ENCODE measurements around the gene EFCAB6. TPM values are rescaled to one million over a fixed set of nuclear protein-coding genes. Genes with fewer than 3 reads are reported as not detected.

The EFCAB6 gene
- total RNA-seq, 4 donors from 2014 or later, result 0.68 to 3.7 (median 0.80) TPM; not detected in 1

DNA sequence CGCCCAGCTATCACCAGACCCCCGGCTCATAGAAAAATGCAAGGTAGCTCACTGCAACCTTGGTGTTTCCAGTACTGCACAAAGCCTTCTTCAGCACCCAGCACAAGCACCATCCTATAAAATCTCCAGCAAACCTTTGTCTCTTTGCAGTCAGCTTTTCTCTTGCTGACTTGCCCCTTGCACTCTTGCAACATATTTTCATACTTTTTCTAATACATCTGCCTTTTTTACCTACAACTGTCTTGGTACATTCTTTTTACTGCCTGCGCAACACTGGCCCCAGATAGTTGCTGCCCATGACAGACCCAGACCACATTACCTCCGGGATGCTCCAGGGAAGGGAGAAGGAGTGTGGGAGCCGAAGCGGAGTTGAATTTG, 257.9 kb downstream of the EFCAB6 start:
- H3K27me3 ChIP-seq, result no peaks in the 10 kb centered on the region
- H3K36me3 ChIP-seq, result no peaks in the 10 kb centered on the region
- intact Hi-C loops (cut with DNase I; ENCODE audit: low total_unique reads) (no loop called here), in situ Hi-C loops (cut with MboI; ENCODE audit: low pct_ligation_motif_present in 1 of 4, low pct_unique_long_range_greater_than_20kb in 1 of 4, low sequenced_read_pairs in 3 of 4) (no loop called here)
- H3K9me3 ChIP-seq, result no peaks in the 10 kb centered on the region
- H3K4me1 ChIP-seq, result no peaks in the 10 kb centered on the region
- no peak overlapping the region for H3K27ac ChIP-seq
- WGBS, 2 donors (ENCODE audit: low coverage in 1 of 2), result 74 to 95% methylated on average over 2 to 6 of the region's 6 CpGs
- no peak for DNase-seq
- no peak for TF ChIP-seq EP300 (IDR thresholded peaks at IDR 0.05; ENCODE audit: low read depth)
- TF ChIP-seq, protein P1, sequence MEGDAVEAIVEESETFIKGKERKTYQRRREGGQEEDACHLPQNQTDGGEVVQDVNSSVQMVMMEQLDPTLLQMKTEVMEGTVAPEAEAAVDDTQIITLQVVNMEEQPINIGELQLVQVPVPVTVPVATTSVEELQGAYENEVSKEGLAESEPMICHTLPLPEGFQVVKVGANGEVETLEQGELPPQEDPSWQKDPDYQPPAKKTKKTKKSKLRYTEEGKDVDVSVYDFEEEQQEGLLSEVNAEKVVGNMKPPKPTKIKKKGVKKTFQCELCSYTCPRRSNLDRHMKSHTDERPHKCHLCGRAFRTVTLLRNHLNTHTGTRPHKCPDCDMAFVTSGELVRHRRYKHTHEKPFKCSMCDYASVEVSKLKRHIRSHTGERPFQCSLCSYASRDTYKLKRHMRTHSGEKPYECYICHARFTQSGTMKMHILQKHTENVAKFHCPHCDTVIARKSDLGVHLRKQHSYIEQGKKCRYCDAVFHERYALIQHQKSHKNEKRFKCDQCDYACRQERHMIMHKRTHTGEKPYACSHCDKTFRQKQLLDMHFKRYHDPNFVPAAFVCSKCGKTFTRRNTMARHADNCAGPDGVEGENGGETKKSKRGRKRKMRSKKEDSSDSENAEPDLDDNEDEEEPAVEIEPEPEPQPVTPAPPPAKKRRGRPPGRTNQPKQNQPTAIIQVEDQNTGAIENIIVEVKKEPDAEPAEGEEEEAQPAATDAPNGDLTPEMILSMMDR (IDR thresholded peaks at IDR 0.05), result no peak
- TF ChIP-seq POLR2AphosphoS5 (IDR thresholded peaks at IDR 0.05), result no peak
- TF ChIP-seq POLR2A (IDR thresholded peaks at IDR 0.05), result no peak
- H3K4me3 ChIP-seq, result no peak overlapping the region

- DNase-seq, result no peak
- no peaks in the 10 kb centered on the region for H3K4me1 ChIP-seq
- 88% methylated on average over 15 of the region's 16 CpGs; no CpG with 5 or more reads in 1 of the 2 donors for WGBS, 2 donors (ENCODE audit: low coverage in 1 of 2)
- H3K27me3 ChIP-seq, result no peaks in the 10 kb centered on the region
- H3K9me3 ChIP-seq, result no peaks in the 10 kb centered on the region
- H3K27ac ChIP-seq, result no peak overlapping the region
- in situ Hi-C loops (cut with MboI; ENCODE audit: low pct_ligation_motif_present in 1 of 4, low pct_unique_long_range_greater_than_20kb in 1 of 4, low sequenced_read_pairs in 3 of 4) (no loop called here), intact Hi-C loops (cut with DNase I; ENCODE audit: low total_unique reads) (no loop called here)
- H3K36me3 ChIP-seq, result no peaks in the 10 kb centered on the region
- TF ChIP-seq POLR2AphosphoS5 (IDR thresholded peaks at IDR 0.05) (no peak), POLR2A (IDR thresholded peaks at IDR 0.05) (no peak), EP300 (IDR thresholded peaks at IDR 0.05; ENCODE audit: low read depth) (no peak)
- TF ChIP-seq, protein P1 (IDR thresholded peaks at IDR 0.05), result no peak
- H3K4me3 ChIP-seq, result no peak overlapping the region
These were observed 258.4 kb downstream of the EFCAB6 start for GRCh38 chr22:43553451-43554258.

DNA sequence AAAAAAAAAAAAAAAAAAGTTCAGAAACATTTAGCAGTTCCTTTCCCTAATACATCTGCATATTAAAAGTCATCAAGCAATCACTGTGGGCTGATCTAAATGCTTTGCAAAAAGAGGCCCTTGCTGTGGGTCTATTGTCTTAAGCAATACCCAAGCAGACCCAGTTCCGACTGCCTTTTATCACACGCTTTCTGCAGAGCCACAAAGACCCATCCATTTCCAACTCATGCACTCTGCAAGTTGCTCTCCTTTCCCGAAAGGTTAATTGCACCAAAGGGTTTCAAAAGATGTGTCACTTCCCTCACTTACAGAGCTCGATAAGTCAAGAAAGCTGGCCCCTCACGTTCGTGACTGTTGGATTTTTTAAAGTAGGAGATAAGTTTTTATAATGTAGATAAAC, 261.4 kb downstream of the EFCAB6 start:
- no peaks in the 10 kb centered on the region for H3K36me3 ChIP-seq
- H3K4me3 ChIP-seq, result no peak overlapping the region
- no peaks in the 10 kb centered on the region for H3K4me1 ChIP-seq
- 77 to 89% methylated on average over 4 to 6 of the region's 6 CpGs for WGBS, 2 donors (ENCODE audit: low coverage in 1 of 2)
- H3K27me3 ChIP-seq, result no peaks in the 10 kb centered on the region
- no peak overlapping the region for H3K27ac ChIP-seq
- H3K9me3 ChIP-seq, result no peaks in the 10 kb centered on the region
- TF ChIP-seq POLR2AphosphoS5 (IDR thresholded peaks at IDR 0.05) (no peak), POLR2A (IDR thresholded peaks at IDR 0.05) (no peak), EP300 (IDR thresholded peaks at IDR 0.05; ENCODE audit: low read depth) (no peak)
- TF ChIP-seq, protein P1 (IDR thresholded peaks at IDR 0.05), result no peak
- DNase-seq, result no peak
- in situ Hi-C loops (cut with MboI; ENCODE audit: low pct_ligation_motif_present in 1 of 4, low pct_unique_long_range_greater_than_20kb in 1 of 4, low sequenced_read_pairs in 3 of 4) (no loop called here), intact Hi-C loops (cut with DNase I; ENCODE audit: low total_unique reads) (no loop called here)

GRCh38 chr22:43550024-43550620, 262.0 kb downstream of the EFCAB6 start:
- no peaks in the 10 kb centered on the region for H3K27me3 ChIP-seq
- H3K4me1 ChIP-seq, result no peaks in the 10 kb centered on the region
- no peak overlapping the region for H3K27ac ChIP-seq
- H3K36me3 ChIP-seq, result no peaks in the 10 kb centered on the region
- TF ChIP-seq EP300 (IDR thresholded peaks at IDR 0.05; ENCODE audit: low read depth) (no peak), POLR2AphosphoS5 (IDR thresholded peaks at IDR 0.05) (no peak), POLR2A (IDR thresholded peaks at IDR 0.05) (no peak)
- TF ChIP-seq, protein P1 (IDR thresholded peaks at IDR 0.05), result no peak
- 43 to 63% methylated on average over 2 to 14 of the region's 14 CpGs for WGBS, 2 donors (ENCODE audit: low coverage in 1 of 2)
- DNase-seq, result no peak
- no peaks in the 10 kb centered on the region for H3K9me3 ChIP-seq
- H3K4me3 ChIP-seq, result no peak overlapping the region
- intact Hi-C loops (cut with DNase I; ENCODE audit: low total_unique reads), result no loop called here
- in situ Hi-C loops (cut with MboI; ENCODE audit: low pct_ligation_motif_present in 1 of 4, low pct_unique_long_range_greater_than_20kb in 1 of 4, low sequenced_read_pairs in 3 of 4), result no loop called here

All from transverse colon (tissue), 4 donors.